ENCODE measurements around the gene PHF21B. TPM values are rescaled to one million over a fixed set of nuclear protein-coding genes. Genes with fewer than 3 reads are reported as not detected.

Gene PHF21B
- total RNA-seq, 4 donors from 2014 or later, result 0.17 to 0.62 TPM; not detected in 2

GRCh38 chr22:44942979-44943700 is 66.7 kb downstream of the PHF21B start:
- TF ChIP-seq POLR2A (IDR thresholded peaks at IDR 0.05) (no peak), CTCF (IDR thresholded peaks at IDR 0.05) (no peak)
- DNase-seq (ENCODE audit: low spot score in 2 of 2), result no peak
- no peak overlapping the region for H3K4me3 ChIP-seq (ENCODE audit: low read depth, poor library complexity, severe bottlenecking)
- 66 to 83% methylated on average over 19 to 23 of the region's 23 CpGs for WGBS, 2 donors
- intact Hi-C loops (cut with DNase I; ENCODE audit: low total_unique reads), result no loop called here

GRCh38 chr22:44942056-44942455 is 67.7 kb downstream of the PHF21B start:
- WGBS, 2 donors, result 63 to 69% methylated on average over 6 to 7 of the region's 7 CpGs
- no peak overlapping the region for H3K4me3 ChIP-seq (ENCODE audit: low read depth, poor library complexity, severe bottlenecking)
- DNase-seq (ENCODE audit: low spot score in 2 of 2), result no peak
- intact Hi-C loops (cut with DNase I; ENCODE audit: low total_unique reads), result no loop called here
- TF ChIP-seq CTCF (IDR thresholded peaks at IDR 0.05) (no peak), POLR2A (IDR thresholded peaks at IDR 0.05) (no peak)

- WGBS, 2 donors, result 63 to 66% methylated on average over 15 of the region's 15 CpGs
- intact Hi-C loops (cut with DNase I; ENCODE audit: low total_unique reads), result no loop called here
- TF ChIP-seq POLR2A (IDR thresholded peaks at IDR 0.05), result no peak
- TF ChIP-seq CTCF (IDR thresholded peaks at IDR 0.05), result no peak
Measured at GRCh38 chr22:44941207-44941606, 68.6 kb downstream of the PHF21B start.

GRCh38 chr22:44940130-44940529 is 69.7 kb downstream of the PHF21B start:
- intact Hi-C loops (cut with DNase I; ENCODE audit: low total_unique reads), result no loop called here
- TF ChIP-seq POLR2A (IDR thresholded peaks at IDR 0.05) (no peak), CTCF (IDR thresholded peaks at IDR 0.05) (no peak)
- DNase-seq (ENCODE audit: low spot score in 2 of 2), result no peak
- 52 to 60% methylated on average over 11 of the region's 11 CpGs for WGBS, 2 donors
- H3K4me3 ChIP-seq (ENCODE audit: low read depth, poor library complexity, severe bottlenecking), result no peak overlapping the region

More at GRCh38 chr22:44941207-44941606, 68.6 kb downstream of the PHF21B start:
- no peak overlapping the region for H3K4me3 ChIP-seq (ENCODE audit: low read depth, poor library complexity, severe bottlenecking)
- no peak for DNase-seq (ENCODE audit: low spot score in 2 of 2)

GRCh38 chr22:44939451-44939850 is 70.4 kb downstream of the PHF21B start:
- H3K4me3 ChIP-seq (ENCODE audit: low read depth, poor library complexity, severe bottlenecking), result no peak overlapping the region
- DNase-seq (ENCODE audit: low spot score in 2 of 2), result no peak
- intact Hi-C loops (cut with DNase I; ENCODE audit: low total_unique reads), result no loop called here
- 71 to 78% methylated on average over 11 of the region's 11 CpGs for WGBS, 2 donors
- TF ChIP-seq POLR2A (IDR thresholded peaks at IDR 0.05), result no peak
- no peak for TF ChIP-seq CTCF (IDR thresholded peaks at IDR 0.05)

GRCh38 chr22:44938886-44939285 is 70.9 kb downstream of the PHF21B start:
- TF ChIP-seq POLR2A (IDR thresholded peaks at IDR 0.05) (no peak), CTCF (IDR thresholded peaks at IDR 0.05) (no peak)
- WGBS, 2 donors, result 52 to 64% methylated on average over 14 of the region's 14 CpGs
- no peak for DNase-seq (ENCODE audit: low spot score in 2 of 2)
- H3K4me3 ChIP-seq (ENCODE audit: low read depth, poor library complexity, severe bottlenecking), result no peak overlapping the region
- intact Hi-C loops (cut with DNase I; ENCODE audit: low total_unique reads), result no loop called here
